ENCODE measurements around the gene ALG13. TPM values are rescaled to one million over a fixed set of nuclear protein-coding genes. Genes with fewer than 3 reads are reported as not detected.

Gene ALG13
- total RNA-seq, 2 experiments from 2014 or later, result 82.2 to 86.2 TPM

- ChIA-PET CTCF (no interaction called here), POLR2A (no interaction called here)
- Histone ChIP-seq H3K36me3 (ENCODE audit: insufficient read depth, low read length) (no peaks in the 10 kb centered on the region), H3K4me1 (ENCODE audit: insufficient read depth, low read length) (no peaks in the 10 kb centered on the region), H3K27me3 (ENCODE audit: control insufficient read depth in 1 of 2, insufficient read depth in 2 of 2, low read length in 2 of 2) (no peaks in the 10 kb centered on the region), H3K27ac (ENCODE audit: low read depth in 1 of 2, low read length in 2 of 2) (no peak overlapping the region), H3K4me3 (ENCODE audit: low read length) (no peak overlapping the region), H3K9me3 (ENCODE audit: control insufficient read depth in 1 of 2, insufficient read depth in 1 of 2, low read length in 2 of 2) (peaks cover 0 to 12% of the 10 kb centered on the region in 2 experiments)
- H3K9me3 Mint-ChIP-seq, result no peaks in the 10 kb centered on the region
- H3K4me3 Mint-ChIP-seq, result no peak overlapping the region
- no peak for DNase-seq
- ATAC-seq (ENCODE audit: poor library complexity), result no peak
- no peaks in the 10 kb centered on the region for H3K27me3 Mint-ChIP-seq
- H3K4me1 Mint-ChIP-seq (ENCODE audit: low read depth), result no peaks in the 10 kb centered on the region
- no peaks in the 10 kb centered on the region for H3K36me3 Mint-ChIP-seq (ENCODE audit: low read depth)
- no peak for TF ChIP-seq CTCF (IDR thresholded peaks at IDR 0.05)
- no peak overlapping the region for H3K27ac Mint-ChIP-seq
- intact Hi-C loops (cut with DNase I, micrococcal nuclease), result no loop called here
Observed at GRCh38 chrX:111645607-111646006, 35.4 kb upstream of the ALG13 start.

GRCh38 chrX:111646515-111646914, 34.5 kb upstream of the ALG13 start:
- H3K4me3 ChIP-seq (ENCODE audit: low read length), result no peak overlapping the region
- no peak overlapping the region for H3K27ac ChIP-seq (ENCODE audit: low read depth in 1 of 2, low read length in 2 of 2)
- POLR2A ChIA-PET, result no interaction called here
- no peaks in the 10 kb centered on the region for H3K27me3 ChIP-seq (ENCODE audit: control insufficient read depth in 1 of 2, insufficient read depth in 2 of 2, low read length in 2 of 2)
- no peaks in the 10 kb centered on the region for H3K4me1 ChIP-seq (ENCODE audit: insufficient read depth, low read length)
- intact Hi-C loops (cut with DNase I, micrococcal nuclease), result no loop called here
- Mint-ChIP-seq H3K27ac (no peak overlapping the region), H3K36me3 (ENCODE audit: low read depth) (no peaks in the 10 kb centered on the region), H3K4me1 (ENCODE audit: low read depth) (no peaks in the 10 kb centered on the region), H3K27me3 (no peaks in the 10 kb centered on the region), H3K9me3 (no peaks in the 10 kb centered on the region), H3K4me3 (no peak overlapping the region)
- peaks cover 0 to 12% of the 10 kb centered on the region in 2 experiments for H3K9me3 ChIP-seq (ENCODE audit: control insufficient read depth in 1 of 2, insufficient read depth in 1 of 2, low read length in 2 of 2)
- ATAC-seq (ENCODE audit: poor library complexity), result no peak
- no peak for TF ChIP-seq CTCF (IDR thresholded peaks at IDR 0.05)
- CTCF ChIA-PET, result no interaction called here
- no peaks in the 10 kb centered on the region for H3K36me3 ChIP-seq (ENCODE audit: insufficient read depth, low read length)
- no peak for DNase-seq

GRCh38 chrX:111648802-111649201, 32.2 kb upstream of the ALG13 start:
- Histone ChIP-seq H3K9me3 (ENCODE audit: control insufficient read depth in 1 of 2, insufficient read depth in 1 of 2, low read length in 2 of 2) (peaks cover 0 to 12% of the 10 kb centered on the region in 2 experiments), H3K27me3 (ENCODE audit: control insufficient read depth in 1 of 2, insufficient read depth in 2 of 2, low read length in 2 of 2) (no peaks in the 10 kb centered on the region), H3K27ac (ENCODE audit: low read depth in 1 of 2, low read length in 2 of 2) (no peak overlapping the region), H3K36me3 (ENCODE audit: insufficient read depth, low read length) (no peaks in the 10 kb centered on the region), H3K4me1 (ENCODE audit: insufficient read depth, low read length) (no peaks in the 10 kb centered on the region), H3K4me3 (ENCODE audit: low read length) (no peak overlapping the region)
- Mint-ChIP-seq H3K36me3 (ENCODE audit: low read depth) (no peaks in the 10 kb centered on the region), H3K9me3 (no peaks in the 10 kb centered on the region), H3K4me3 (no peak overlapping the region), H3K27ac (no peak overlapping the region), H3K4me1 (ENCODE audit: low read depth) (no peaks in the 10 kb centered on the region), H3K27me3 (no peaks in the 10 kb centered on the region)
- ATAC-seq (ENCODE audit: poor library complexity), result no peak
- intact Hi-C loops (cut with DNase I, micrococcal nuclease), result no loop called here
- ChIA-PET CTCF (no interaction called here), POLR2A (no interaction called here)
- no peak for DNase-seq
- TF ChIP-seq CTCF (IDR thresholded peaks at IDR 0.05), result no peak
